ENCODE results near the gene HEG1. TPM values are rescaled to one million over a fixed set of nuclear protein-coding genes. Genes with fewer than 3 reads are reported as not detected.

HEG1 gene
- total and polyA plus RNA-seq, 11 donors: 23.7 to 211 (median 111) TPM

- ATAC-seq: peak in 1 of 4 donors; percentile 3
- peaks cover 16 to 83% (median 78%) of the 10 kb centered on the region in 12 donors for H3K4me1 ChIP-seq
- TF ChIP-seq POLR2A (IDR thresholded peaks at IDR 0.05): no peak
- TF ChIP-seq, protein P1, sequence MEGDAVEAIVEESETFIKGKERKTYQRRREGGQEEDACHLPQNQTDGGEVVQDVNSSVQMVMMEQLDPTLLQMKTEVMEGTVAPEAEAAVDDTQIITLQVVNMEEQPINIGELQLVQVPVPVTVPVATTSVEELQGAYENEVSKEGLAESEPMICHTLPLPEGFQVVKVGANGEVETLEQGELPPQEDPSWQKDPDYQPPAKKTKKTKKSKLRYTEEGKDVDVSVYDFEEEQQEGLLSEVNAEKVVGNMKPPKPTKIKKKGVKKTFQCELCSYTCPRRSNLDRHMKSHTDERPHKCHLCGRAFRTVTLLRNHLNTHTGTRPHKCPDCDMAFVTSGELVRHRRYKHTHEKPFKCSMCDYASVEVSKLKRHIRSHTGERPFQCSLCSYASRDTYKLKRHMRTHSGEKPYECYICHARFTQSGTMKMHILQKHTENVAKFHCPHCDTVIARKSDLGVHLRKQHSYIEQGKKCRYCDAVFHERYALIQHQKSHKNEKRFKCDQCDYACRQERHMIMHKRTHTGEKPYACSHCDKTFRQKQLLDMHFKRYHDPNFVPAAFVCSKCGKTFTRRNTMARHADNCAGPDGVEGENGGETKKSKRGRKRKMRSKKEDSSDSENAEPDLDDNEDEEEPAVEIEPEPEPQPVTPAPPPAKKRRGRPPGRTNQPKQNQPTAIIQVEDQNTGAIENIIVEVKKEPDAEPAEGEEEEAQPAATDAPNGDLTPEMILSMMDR (IDR thresholded peaks at IDR 0.05): no peak
- peak in 1 of 5 donors; percentile 48 for DNase-seq
- peak overlapping the region; percentile 5 to 97 (median 88) for H3K4me3 ChIP-seq
- intact Hi-C loops (cut with DNase I): loop anchor here in 8 of 10 donors (1.0 to 10.0 kb wide), 8 partner anchors 9 to 110 kb away; no protein-coding TSS in a partner anchor
- no peaks in the 10 kb centered on the region for H3K9me3 ChIP-seq
- peak overlapping the region; percentile 51 to 99 (median 94) for H3K27ac ChIP-seq
- H3K27me3 ChIP-seq: no peaks in the 10 kb centered on the region
- WGBS, 4 donors: 5 to 21% (median 11%) methylated on average over 8 of the region's 8 CpGs
- H3K36me3 ChIP-seq: peaks cover 0 to 22% (median 8%) of the 10 kb centered on the region in 9 donors
These were observed 3.0 kb downstream of the HEG1 start for GRCh38 chr3:125052624-125053303.

DNA sequence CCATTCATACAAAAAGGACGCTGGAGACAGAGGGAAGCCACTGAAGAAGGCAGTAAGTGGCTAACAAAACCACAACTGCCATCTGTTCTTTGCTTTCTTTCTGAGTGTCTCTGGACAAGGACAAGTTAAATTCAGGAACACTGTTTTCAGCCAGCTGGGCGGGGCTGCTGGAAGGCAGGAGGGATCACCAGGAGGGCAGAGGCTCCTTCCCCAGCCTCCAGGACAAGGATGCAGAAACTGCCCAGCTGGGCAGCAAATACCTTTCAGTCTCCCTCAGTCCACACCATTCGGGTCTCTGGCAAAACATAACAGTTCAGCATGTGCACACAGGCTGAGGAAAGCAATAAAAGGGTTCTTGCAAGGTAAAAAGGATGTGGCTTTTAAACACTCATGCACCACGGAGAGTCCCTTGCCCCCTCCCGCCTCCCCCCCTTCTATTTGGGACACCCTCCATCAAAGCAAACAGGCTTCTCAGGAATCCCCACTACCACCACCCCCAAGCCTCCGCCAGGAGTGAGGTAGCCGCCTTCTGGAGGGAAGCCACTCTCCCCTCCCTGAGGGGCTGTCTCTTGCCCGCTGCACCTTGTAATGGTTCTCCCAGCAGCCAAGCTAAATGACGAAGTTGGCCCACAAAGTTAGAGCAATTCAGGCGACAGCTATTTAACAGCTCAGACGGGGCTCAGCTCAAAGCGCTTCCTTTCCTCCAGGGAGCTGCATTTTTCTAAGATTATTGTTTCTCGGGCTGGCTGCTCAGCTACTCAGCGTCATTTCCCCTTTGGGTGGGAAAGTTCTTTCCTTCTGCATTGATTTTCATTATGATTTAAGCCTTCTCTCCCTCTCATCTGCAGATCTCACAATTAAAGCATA is 3.8 kb downstream of the HEG1 start:
- peak; percentile 8 to 41 (median 18) for ATAC-seq
- H3K27me3 ChIP-seq: no peaks in the 10 kb centered on the region
- peak; percentile 67 to 79 (median 76) for DNase-seq
- peaks cover 0 to 29% (median 8%) of the 10 kb centered on the region in 9 donors for H3K36me3 ChIP-seq
- WGBS, 4 donors: 1 to 6% (median 4%) methylated on average over 12 to 14 of the region's 14 CpGs
- peaks cover 16 to 84% (median 80%) of the 10 kb centered on the region in 12 donors for H3K4me1 ChIP-seq
- peak overlapping the region; percentile 51 to 99 (median 94) for H3K27ac ChIP-seq
- no peaks in the 10 kb centered on the region for H3K9me3 ChIP-seq
- TF ChIP-seq, protein P1 (IDR thresholded peaks at IDR 0.05): no peak
- no peak for TF ChIP-seq POLR2A (IDR thresholded peaks at IDR 0.05)
- peak overlapping the region; percentile 3 to 97 (median 88) for H3K4me3 ChIP-seq
- intact Hi-C loops (cut with DNase I): loop anchor here in 8 of 10 donors (1.0 to 10.0 kb wide), 9 partner anchors 9 to 110 kb away; no protein-coding TSS in a partner anchor

DNA sequence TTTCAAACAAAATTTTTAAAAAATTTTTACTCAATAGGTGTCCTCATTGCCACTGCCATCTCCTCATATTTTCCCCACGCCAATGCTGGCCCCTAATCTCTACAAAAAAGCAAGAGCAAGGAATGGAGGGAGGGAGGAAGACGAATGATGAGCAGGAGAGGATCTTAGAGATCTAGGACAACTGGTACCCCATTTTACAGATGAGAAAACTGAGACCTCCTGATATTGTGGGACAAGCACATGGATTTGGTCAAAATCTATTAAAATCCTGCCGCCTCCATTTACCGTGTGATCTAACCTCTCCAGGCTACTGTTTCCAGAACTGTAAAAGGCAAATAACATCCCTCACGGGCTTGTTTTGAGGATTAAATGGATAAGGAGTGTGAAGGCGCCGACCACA is 4.6 kb downstream of the HEG1 start:
- TF ChIP-seq, protein P1 (IDR thresholded peaks at IDR 0.05): no peak
- TF ChIP-seq POLR2A (IDR thresholded peaks at IDR 0.05): no peak
- peak overlapping the region in 9 of 12 donors; percentile 77 to 97 (median 90) for H3K4me3 ChIP-seq
- peaks cover 17 to 84% (median 80%) of the 10 kb centered on the region in 12 donors for H3K4me1 ChIP-seq
- H3K36me3 ChIP-seq: peaks cover 0 to 35% (median 8%) of the 10 kb centered on the region in 9 donors
- no peaks in the 10 kb centered on the region for H3K27me3 ChIP-seq
- intact Hi-C loops (cut with DNase I): loop anchor here in 8 of 10 donors (2.0 to 10.0 kb wide), 7 partner anchors 34 to 111 kb away; no protein-coding TSS in a partner anchor
- ATAC-seq: no peak
- no peak for DNase-seq
- H3K9me3 ChIP-seq: no peaks in the 10 kb centered on the region
- 57 to 69% (median 59%) methylated on average over 7 of the region's 7 CpGs for WGBS, 4 donors
- peak overlapping the region; percentile 51 to 99 (median 94) for H3K27ac ChIP-seq

Data from heart left ventricle (tissue), 16 donors.